ENCODE data around the gene MTERF4.

Gene MTERF4, protein sequence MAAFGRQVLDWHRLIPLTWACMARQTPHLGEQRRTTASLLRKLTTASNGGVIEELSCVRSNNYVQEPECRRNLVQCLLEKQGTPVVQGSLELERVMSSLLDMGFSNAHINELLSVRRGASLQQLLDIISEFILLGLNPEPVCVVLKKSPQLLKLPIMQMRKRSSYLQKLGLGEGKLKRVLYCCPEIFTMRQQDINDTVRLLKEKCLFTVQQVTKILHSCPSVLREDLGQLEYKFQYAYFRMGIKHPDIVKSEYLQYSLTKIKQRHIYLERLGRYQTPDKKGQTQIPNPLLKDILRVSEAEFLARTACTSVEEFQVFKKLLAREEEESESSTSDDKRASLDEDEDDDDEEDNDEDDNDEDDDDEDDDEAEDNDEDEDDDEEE

GRCh38 chr2:241102239-241102803 is at the start of gene MTERF4:
TSS of gene MTERF4 (minus strand) at chr2:241102287. CDS start at chr2:241102273, 14 bp downstream.
- peaks cover 15% of the 10 kb centered on the region for H3K4me1 ChIP-seq (ENCODE audit: control insufficient read depth, insufficient read depth, low read length)
- H3K9ac ChIP-seq (ENCODE audit: low read length), result peak within 1 kb of the TSS; percentile 83
- H3K9me3 ChIP-seq (ENCODE audit: control insufficient read depth, low read length), result no peaks in the 10 kb centered on the region
- H3K4me3 ChIP-seq (ENCODE audit: low read length), result peak within 1 kb of the TSS; percentile 72
- no peaks in the 10 kb centered on the region for H3K27me3 ChIP-seq (ENCODE audit: control insufficient read depth, insufficient read depth, low read length)
- no peaks in the 10 kb centered on the region for H3K36me3 ChIP-seq (ENCODE audit: control insufficient read depth, insufficient read depth, low read length)

- Histone ChIP-seq H3K4me3 (ENCODE audit: low read length) (peak overlapping the region; percentile 14), H3K27me3 (ENCODE audit: control insufficient read depth, insufficient read depth, low read length) (no peaks in the 10 kb centered on the region), H3K9ac (ENCODE audit: low read length) (peak overlapping the region; percentile 81), H3K9me3 (ENCODE audit: control insufficient read depth, low read length) (no peaks in the 10 kb centered on the region), H3K36me3 (ENCODE audit: control insufficient read depth, insufficient read depth, low read length) (no peaks in the 10 kb centered on the region), H3K4me1 (ENCODE audit: control insufficient read depth, insufficient read depth, low read length) (peaks cover 8% of the 10 kb centered on the region)
Observed at GRCh38 chr2:241150660-241151530, 48.8 kb upstream of the MTERF4 start.

DNA sequence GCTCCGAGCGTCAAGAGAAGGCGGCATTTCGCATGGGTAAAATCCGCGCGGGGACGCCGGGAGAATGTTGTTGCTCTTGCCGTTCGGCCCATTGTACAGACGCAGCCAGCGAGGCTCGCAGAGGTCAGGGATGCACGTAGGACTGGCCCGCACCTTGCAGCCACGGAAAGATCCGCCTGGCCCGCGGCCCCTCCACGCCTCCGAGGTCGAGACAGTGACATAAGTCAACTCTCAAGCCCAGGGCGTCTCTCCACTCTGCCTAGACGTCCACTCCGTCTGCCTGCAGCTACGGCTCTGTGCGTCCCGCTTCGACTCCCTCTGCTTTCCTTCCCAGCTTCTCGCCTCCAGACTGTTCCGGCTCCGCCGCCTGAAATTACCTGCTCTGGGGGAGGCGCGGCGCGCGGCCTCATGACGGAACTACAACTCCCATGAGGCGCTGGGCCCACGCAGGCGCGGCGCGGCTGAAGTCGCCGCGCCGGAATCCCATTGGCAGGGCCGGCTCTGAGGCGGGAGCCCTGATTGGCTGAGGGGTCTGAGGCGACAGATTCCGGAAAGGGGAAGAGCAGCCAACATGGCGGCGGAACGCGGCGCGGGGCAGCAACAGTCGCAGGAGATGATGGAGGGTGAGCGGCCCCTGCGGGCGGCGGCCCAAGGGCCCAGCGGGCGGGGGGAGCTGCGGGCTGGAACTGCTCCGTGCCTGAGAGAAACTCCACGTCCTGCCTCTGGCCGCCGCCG is 48.0 kb upstream of the MTERF4 start, which contains the start of gene PPP1R7:
Gene PPP1R7, plus strand, starts transcription at position 543 of the 735 bp plus-strand sequence. Its CDS starts 29 bp downstream, at position 572.
- Histone ChIP-seq H3K4me3 (ENCODE audit: low read length) (peak within 1 kb of the TSS; percentile 87), H3K36me3 (ENCODE audit: control insufficient read depth, insufficient read depth, low read length) (no peaks in the 10 kb centered on the region), H3K9me3 (ENCODE audit: control insufficient read depth, low read length) (no peaks in the 10 kb centered on the region), H3K27me3 (ENCODE audit: control insufficient read depth, insufficient read depth, low read length) (no peaks in the 10 kb centered on the region), H3K9ac (ENCODE audit: low read length) (peak within 1 kb of the TSS; percentile 81), H3K4me1 (ENCODE audit: control insufficient read depth, insufficient read depth, low read length) (peaks cover 8% of the 10 kb centered on the region)

DNA sequence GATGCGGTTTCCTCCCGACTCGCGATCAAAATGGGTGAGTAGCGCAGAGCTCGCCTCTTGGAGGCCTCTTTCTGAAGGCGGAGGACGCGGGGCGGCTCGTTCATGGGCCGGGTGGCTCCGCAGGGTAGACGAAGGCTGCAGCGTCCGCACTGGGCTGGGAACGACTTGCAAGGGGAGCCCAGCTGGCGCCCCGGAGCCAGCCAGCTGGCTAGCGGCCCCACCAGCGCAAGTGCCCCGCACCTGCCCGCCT is 47.5 kb upstream of the MTERF4 start:
- H3K4me3 ChIP-seq (ENCODE audit: low read length), result peak overlapping the region; percentile 87
- peaks cover 8% of the 10 kb centered on the region for H3K4me1 ChIP-seq (ENCODE audit: control insufficient read depth, insufficient read depth, low read length)
- H3K36me3 ChIP-seq (ENCODE audit: control insufficient read depth, insufficient read depth, low read length), result no peaks in the 10 kb centered on the region
- H3K9ac ChIP-seq (ENCODE audit: low read length), result peak overlapping the region; percentile 54
- no peaks in the 10 kb centered on the region for H3K27me3 ChIP-seq (ENCODE audit: control insufficient read depth, insufficient read depth, low read length)
- no peaks in the 10 kb centered on the region for H3K9me3 ChIP-seq (ENCODE audit: control insufficient read depth, low read length)

- H3K4me1 ChIP-seq (ENCODE audit: control insufficient read depth, insufficient read depth, low read length), result peaks cover 8% of the 10 kb centered on the region
- H3K9ac ChIP-seq (ENCODE audit: low read length), result peak within 1 kb of the TSS; percentile 81
- H3K9me3 ChIP-seq (ENCODE audit: control insufficient read depth, low read length), result no peaks in the 10 kb centered on the region
- no peaks in the 10 kb centered on the region for H3K27me3 ChIP-seq (ENCODE audit: control insufficient read depth, insufficient read depth, low read length)
- peak within 1 kb of the TSS; percentile 87 for H3K4me3 ChIP-seq (ENCODE audit: low read length)
- no peaks in the 10 kb centered on the region for H3K36me3 ChIP-seq (ENCODE audit: control insufficient read depth, insufficient read depth, low read length)
Observed at GRCh38 chr2:241148891-241149674, 47.0 kb upstream of the MTERF4 start, which contains the start of gene PASK. TSS of gene PASK (minus strand) at chr2:241149472. CDS start at chr2:241143032, 6,440 bp downstream.

DNA sequence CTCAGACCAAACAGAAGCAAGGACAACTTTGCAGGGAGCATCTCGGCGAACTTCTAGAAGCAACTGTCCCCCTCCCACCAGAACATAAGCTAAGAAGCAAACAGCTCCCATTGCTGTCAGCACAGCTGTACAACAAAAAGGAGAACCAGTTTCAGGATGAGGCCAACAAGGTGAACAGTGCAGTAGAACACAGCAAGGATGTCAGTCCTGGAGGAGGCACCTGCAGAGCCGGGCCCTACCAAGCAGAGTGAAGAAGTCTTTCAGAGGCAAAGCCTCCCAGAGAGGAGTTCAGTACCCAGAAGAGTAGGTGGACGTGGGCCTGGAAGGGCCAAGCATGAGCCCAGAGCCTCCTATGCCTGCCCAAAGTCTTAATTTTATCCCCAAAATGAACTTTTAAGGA is 46.2 kb upstream of the MTERF4 start:
- no peak overlapping the region for H3K9ac ChIP-seq (ENCODE audit: low read length)
- H3K27me3 ChIP-seq (ENCODE audit: control insufficient read depth, insufficient read depth, low read length), result no peaks in the 10 kb centered on the region
- no peak overlapping the region for H3K4me3 ChIP-seq (ENCODE audit: low read length)
- no peaks in the 10 kb centered on the region for H3K36me3 ChIP-seq (ENCODE audit: control insufficient read depth, insufficient read depth, low read length)
- H3K9me3 ChIP-seq (ENCODE audit: control insufficient read depth, low read length), result no peaks in the 10 kb centered on the region
- peaks cover 8% of the 10 kb centered on the region for H3K4me1 ChIP-seq (ENCODE audit: control insufficient read depth, insufficient read depth, low read length)

- Histone ChIP-seq H3K9me3 (ENCODE audit: control insufficient read depth, low read length) (no peaks in the 10 kb centered on the region), H3K36me3 (ENCODE audit: control insufficient read depth, insufficient read depth, low read length) (no peaks in the 10 kb centered on the region), H3K4me3 (ENCODE audit: low read length) (no peak overlapping the region), H3K4me1 (ENCODE audit: control insufficient read depth, insufficient read depth, low read length) (peaks cover 8% of the 10 kb centered on the region), H3K9ac (ENCODE audit: low read length) (no peak overlapping the region), H3K27me3 (ENCODE audit: control insufficient read depth, insufficient read depth, low read length) (no peaks in the 10 kb centered on the region)
Observed at GRCh38 chr2:241147336-241147735, 45.2 kb upstream of the MTERF4 start.

- Histone ChIP-seq H3K36me3 (ENCODE audit: control insufficient read depth, insufficient read depth, low read length) (no peaks in the 10 kb centered on the region), H3K9me3 (ENCODE audit: control insufficient read depth, low read length) (no peaks in the 10 kb centered on the region), H3K4me1 (ENCODE audit: control insufficient read depth, insufficient read depth, low read length) (peaks cover 5% of the 10 kb centered on the region), H3K9ac (ENCODE audit: low read length) (no peak overlapping the region), H3K4me3 (ENCODE audit: low read length) (no peak overlapping the region), H3K27me3 (ENCODE audit: control insufficient read depth, insufficient read depth, low read length) (no peaks in the 10 kb centered on the region)
Observed at GRCh38 chr2:241146286-241146685, 44.2 kb upstream of the MTERF4 start.

DNA sequence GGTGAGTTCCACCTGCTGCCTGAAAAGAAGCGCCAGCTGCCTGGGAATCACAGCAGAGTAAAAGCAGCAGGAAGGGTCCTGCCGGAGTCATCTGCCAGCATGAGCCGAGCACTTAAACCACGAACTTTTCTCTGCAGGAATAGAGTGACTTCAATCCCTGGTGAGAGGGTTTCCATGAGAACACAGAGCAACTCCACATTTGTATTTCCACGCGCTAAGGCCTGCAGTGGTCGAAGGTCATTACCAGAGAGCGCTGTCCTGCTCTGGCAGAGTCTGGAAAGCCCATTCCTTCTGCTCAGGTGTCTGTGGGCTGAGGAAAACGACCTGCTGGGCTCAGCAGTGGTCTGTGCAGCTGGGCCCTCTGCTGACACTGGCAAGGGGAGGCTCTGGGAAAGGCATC is 40.5 kb upstream of the MTERF4 start:
- H3K4me1 ChIP-seq (ENCODE audit: control insufficient read depth, insufficient read depth, low read length), result no peaks in the 10 kb centered on the region
- no peak overlapping the region for H3K9ac ChIP-seq (ENCODE audit: low read length)
- H3K4me3 ChIP-seq (ENCODE audit: low read length), result no peak overlapping the region
- H3K36me3 ChIP-seq (ENCODE audit: control insufficient read depth, insufficient read depth, low read length), result no peaks in the 10 kb centered on the region
- H3K27me3 ChIP-seq (ENCODE audit: control insufficient read depth, insufficient read depth, low read length), result no peaks in the 10 kb centered on the region
- H3K9me3 ChIP-seq (ENCODE audit: control insufficient read depth, low read length), result no peaks in the 10 kb centered on the region

GRCh38 chr2:241142063-241142462 is 40.0 kb upstream of the MTERF4 start:
- Histone ChIP-seq H3K27me3 (ENCODE audit: control insufficient read depth, insufficient read depth, low read length) (no peaks in the 10 kb centered on the region), H3K9me3 (ENCODE audit: control insufficient read depth, low read length) (no peaks in the 10 kb centered on the region), H3K4me1 (ENCODE audit: control insufficient read depth, insufficient read depth, low read length) (no peaks in the 10 kb centered on the region), H3K4me3 (ENCODE audit: low read length) (no peak overlapping the region), H3K36me3 (ENCODE audit: control insufficient read depth, insufficient read depth, low read length) (no peaks in the 10 kb centered on the region), H3K9ac (ENCODE audit: low read length) (no peak overlapping the region)

- Histone ChIP-seq H3K4me3 (ENCODE audit: low read length) (no peak overlapping the region), H3K4me1 (ENCODE audit: control insufficient read depth, insufficient read depth, low read length) (no peaks in the 10 kb centered on the region), H3K9ac (ENCODE audit: low read length) (no peak overlapping the region), H3K9me3 (ENCODE audit: control insufficient read depth, low read length) (no peaks in the 10 kb centered on the region), H3K27me3 (ENCODE audit: control insufficient read depth, insufficient read depth, low read length) (no peaks in the 10 kb centered on the region), H3K36me3 (ENCODE audit: control insufficient read depth, insufficient read depth, low read length) (no peaks in the 10 kb centered on the region)
Observed at GRCh38 chr2:241141214-241141770, 39.2 kb upstream of the MTERF4 start.

Data from mucosa of stomach (tissue), 1 donor.